GM12873 (cell line): ENCODE data around the gene HECTD2.

Experiments used
- TF ChIP-seq, protein P1 (sequence below): IDR thresholded peaks from 2 replicates; pipeline ENCODE4 v1.5.1; 2012; ENCODE audit warnings: low read depth, mild to moderate bottlenecking, moderate library complexity, low read length, control low read depth; ENCODE audit not compliant: insufficient read depth; ENCODE audit errors: missing control alignments

Gene HECTD2

DNA sequence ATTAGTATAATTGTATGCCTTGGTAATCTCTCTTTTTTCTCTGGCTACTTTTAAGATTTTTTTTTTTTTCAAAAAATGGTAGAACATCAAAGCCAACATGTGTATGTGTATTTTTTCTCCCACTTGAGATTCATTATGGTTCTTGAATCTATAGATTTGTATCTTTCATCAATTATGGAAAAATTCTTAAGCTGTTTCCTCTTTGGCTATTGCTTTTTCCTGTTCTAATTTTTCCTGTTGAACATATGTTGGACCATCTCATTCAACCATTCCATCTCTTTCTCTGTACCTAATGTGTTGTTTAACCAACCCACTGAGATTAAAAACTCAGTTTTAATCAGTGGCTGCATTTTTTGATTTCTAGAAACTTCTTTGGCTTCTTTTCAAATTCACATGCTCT is 107.2 kb downstream of the HECTD2 start:
- TF ChIP-seq, protein P1, sequence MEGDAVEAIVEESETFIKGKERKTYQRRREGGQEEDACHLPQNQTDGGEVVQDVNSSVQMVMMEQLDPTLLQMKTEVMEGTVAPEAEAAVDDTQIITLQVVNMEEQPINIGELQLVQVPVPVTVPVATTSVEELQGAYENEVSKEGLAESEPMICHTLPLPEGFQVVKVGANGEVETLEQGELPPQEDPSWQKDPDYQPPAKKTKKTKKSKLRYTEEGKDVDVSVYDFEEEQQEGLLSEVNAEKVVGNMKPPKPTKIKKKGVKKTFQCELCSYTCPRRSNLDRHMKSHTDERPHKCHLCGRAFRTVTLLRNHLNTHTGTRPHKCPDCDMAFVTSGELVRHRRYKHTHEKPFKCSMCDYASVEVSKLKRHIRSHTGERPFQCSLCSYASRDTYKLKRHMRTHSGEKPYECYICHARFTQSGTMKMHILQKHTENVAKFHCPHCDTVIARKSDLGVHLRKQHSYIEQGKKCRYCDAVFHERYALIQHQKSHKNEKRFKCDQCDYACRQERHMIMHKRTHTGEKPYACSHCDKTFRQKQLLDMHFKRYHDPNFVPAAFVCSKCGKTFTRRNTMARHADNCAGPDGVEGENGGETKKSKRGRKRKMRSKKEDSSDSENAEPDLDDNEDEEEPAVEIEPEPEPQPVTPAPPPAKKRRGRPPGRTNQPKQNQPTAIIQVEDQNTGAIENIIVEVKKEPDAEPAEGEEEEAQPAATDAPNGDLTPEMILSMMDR, result no peak

DNA sequence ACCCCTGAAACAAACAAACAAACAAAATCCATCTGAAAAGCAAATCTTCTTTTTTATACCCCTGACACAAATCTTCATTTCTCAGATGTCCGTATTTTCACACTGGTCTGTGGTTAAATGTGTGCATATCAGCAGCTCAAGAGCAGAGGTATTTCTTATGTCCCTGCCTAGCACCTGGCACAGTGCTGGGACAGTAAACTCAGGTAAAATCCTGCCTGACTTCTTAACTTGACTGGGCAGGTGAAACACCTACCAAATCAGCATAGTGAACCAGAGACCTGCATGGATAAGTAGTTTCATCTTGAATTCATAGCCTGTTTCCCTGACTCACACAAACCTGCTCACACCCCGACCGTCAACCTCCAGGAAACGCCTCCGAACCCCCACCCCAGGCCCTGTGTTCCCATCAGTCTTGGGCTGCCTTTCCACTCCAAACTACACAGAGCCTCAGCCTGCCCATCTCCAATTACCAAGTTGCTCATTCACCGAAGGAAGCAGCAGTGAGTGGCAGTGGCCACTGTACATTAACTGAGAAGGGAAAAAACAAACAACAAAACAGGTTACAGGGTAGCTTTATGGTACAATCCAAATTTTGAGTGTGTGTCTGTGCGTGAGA is 109.9 kb downstream of the HECTD2 start:
- TF ChIP-seq, protein P1, result no peak

DNA sequence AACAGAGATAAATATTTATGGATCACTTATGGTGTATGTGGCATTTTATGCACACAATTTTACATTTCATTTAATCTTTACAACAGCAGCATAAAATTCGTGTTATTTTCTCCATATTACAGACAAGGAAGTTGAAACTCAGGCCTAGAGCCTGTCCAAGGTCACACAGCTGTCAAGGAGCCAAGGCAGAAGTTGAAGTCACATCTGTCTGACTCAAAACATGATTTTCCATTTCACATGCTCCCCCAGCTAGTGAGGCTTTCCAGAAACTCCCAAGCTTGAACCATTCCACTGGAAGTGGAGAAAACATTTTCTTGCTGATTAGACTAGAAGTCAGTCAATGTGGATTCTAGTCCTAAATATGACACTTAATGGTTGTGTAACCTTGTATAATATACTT is 110.5 kb downstream of the HECTD2 start:
- TF ChIP-seq, protein P1, result no peak

DNA sequence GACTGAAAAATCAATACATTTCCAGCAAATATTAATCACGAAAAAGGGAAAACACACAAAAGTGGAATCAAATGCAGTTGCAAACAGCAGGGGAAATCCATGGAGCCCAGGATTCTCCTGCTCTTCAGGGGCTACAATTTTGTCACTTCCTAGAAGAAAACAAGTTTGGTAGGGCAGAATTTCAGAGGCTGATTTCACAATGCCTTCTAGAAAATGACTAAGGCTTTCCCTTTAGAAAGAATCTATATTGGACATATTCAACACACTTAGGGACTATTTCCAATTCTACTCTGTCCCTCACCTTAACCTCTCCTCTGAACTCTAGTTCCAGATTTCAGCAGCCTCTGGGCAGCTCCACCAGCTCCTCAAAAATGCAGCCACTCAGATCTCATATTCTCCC is 111.3 kb downstream of the HECTD2 start:
- TF ChIP-seq, protein P1, result no peak

DNA sequence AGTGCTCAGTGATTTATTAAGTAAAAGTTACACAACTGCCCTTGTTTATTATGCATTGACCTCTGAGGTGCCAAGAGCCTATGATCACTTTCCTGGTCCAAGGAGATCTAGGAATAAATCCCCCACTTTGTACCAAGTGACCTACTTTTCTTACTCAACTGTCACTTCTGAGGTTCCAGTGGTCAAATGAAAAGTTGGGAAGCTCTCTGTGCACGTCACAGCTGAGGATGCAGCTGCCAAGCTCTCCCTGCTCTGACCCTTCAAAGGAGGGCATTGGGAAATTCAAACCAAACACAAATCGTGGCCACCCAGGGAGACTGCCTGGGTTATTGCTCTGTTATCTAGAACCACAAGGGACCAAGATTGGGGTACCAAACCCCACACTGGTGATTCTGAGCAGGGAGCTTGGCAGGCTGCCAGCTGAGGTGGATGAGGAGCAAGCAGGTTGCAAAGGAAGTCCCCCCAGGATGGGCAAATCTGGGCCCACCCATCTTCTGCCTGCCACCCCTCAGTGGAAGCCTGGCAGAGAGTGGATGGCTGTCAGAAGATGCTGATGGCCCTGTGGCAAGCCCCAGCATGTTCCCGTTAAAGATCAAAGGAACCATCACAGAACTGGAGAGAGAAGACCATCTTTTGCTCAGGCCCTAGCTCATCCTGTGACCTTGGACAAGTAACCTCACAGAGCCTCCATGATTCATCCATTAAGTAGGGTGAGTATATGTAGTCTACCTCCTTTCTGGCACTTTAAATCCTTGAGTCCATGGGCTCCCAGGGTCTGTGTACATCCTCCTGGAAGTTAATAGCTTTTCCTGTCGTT is 116.0 kb downstream of the HECTD2 start:
- TF ChIP-seq, protein P1, result no peak

DNA sequence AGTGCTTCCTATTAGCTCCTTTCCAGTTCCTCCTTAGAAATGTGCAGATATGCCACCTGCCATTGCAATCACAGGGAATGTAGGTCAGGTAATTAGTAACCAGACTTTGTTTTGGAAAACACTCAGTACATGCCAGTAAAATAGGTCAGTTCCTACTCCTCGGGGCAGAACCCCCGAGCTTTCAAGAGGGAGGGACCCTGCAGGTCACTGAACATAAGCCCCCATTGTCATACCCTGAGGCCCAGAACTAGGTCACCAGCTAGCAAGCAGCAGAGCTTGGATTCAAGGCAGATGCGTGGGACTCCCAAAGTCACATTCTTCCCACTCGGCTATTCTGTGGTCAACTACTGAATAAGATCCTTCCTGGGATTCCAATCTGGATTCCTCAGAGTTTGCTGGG is 117.9 kb downstream of the HECTD2 start:
- TF ChIP-seq, protein P1, result no peak

DNA sequence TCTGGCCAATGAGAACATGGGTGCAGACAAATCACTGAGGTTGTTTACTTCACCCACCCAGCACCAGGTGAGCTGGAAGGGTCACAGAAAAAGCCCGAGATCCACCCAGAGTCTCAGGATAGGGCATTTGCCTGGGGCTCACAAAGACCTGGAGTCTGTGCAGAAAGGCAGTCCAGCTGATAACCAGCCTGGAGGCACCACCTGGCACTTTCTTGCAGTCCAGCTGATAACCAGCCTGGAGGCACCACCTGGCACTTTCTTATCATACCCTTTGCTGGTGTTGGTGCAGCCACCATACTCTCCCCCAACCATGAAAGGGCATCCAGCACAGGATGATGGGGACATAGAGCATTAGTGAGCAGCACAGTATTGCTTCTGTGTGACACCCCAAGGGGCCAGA is 118.6 kb downstream of the HECTD2 start:
- TF ChIP-seq, protein P1, result no peak
